ENCODE data around the gene KRT4. TPM values are rescaled to one million over a fixed set of nuclear protein-coding genes. Genes with fewer than 3 reads are reported as not detected.

Gene KRT4
- polyA plus RNA-seq, 12 donors, result 0.23 to 677 (median 88.5) TPM; not detected in 6

GRCh38 chr12:52822771-52823510 lies 9.0 kb upstream of the KRT4 start:
- no peak for DNase-seq

GRCh38 chr12:52821826-52822660 lies 8.1 kb upstream of the KRT4 start:
- no peak for DNase-seq

- DNase-seq, result no peak
These were observed 7.3 kb upstream of the KRT4 start for GRCh38 chr12:52821071-52821730.

GRCh38 chr12:52820521-52820920 lies 6.6 kb upstream of the KRT4 start:
- DNase-seq, result no peak

GRCh38 chr12:52819731-52820510 lies 6.0 kb upstream of the KRT4 start:
- no peak for DNase-seq

- DNase-seq, result no peak
These were observed 5.0 kb upstream of the KRT4 start for GRCh38 chr12:52818887-52819420.

- no peak for DNase-seq
These were observed 4.5 kb upstream of the KRT4 start for GRCh38 chr12:52818388-52818787.

- no peak for DNase-seq
These were observed 3.9 kb upstream of the KRT4 start for GRCh38 chr12:52817699-52818238.

- DNase-seq, result no peak
These were observed 3.2 kb upstream of the KRT4 start for GRCh38 chr12:52817003-52817698.

GRCh38 chr12:52815676-52816588 lies 2.0 kb upstream of the KRT4 start:
- no peak for DNase-seq

GRCh38 chr12:52815161-52815560 lies 1.2 kb upstream of the KRT4 start:
- DNase-seq, result no peak

GRCh38 chr12:52814710-52815155 lies 817 bp upstream of the KRT4 start:
- no peak for DNase-seq

GRCh38 chr12:52813203-52813819 lies 605 bp downstream of the KRT4 start:
- DNase-seq, result no peak

- no peak for DNase-seq
These were observed 1.2 kb downstream of the KRT4 start for GRCh38 chr12:52812749-52813148.

GRCh38 chr12:52812073-52812400 lies 1.9 kb downstream of the KRT4 start:
- no peak for DNase-seq

- no peak for DNase-seq
These were observed 2.5 kb downstream of the KRT4 start for GRCh38 chr12:52811191-52812072.

- DNase-seq, result no peak
These were observed 3.4 kb downstream of the KRT4 start for GRCh38 chr12:52810554-52810953.

- no peak for DNase-seq
These were observed 4.8 kb downstream of the KRT4 start for GRCh38 chr12:52809166-52809565.
